Fibroblast of pulmonary artery (primary cell): ENCODE data around the gene TRAF6.

Source experiments
- DNase-seq: peaks from one replicate; pipeline ENCODE4 v3.0.0-alpha.2; 2010; ENCODE audit warnings: low read depth
- H3K4me3 ChIP-seq: replicated peaks from 2 replicates; pipeline ENCODE4 v1.5.1; 2011; ENCODE audit warnings: low read depth, mild to moderate bottlenecking, control low read depth, low read length, moderate library complexity
- CTCF ChIP-seq: IDR thresholded peaks from 2 replicates; pipeline ENCODE4 v1.5.1; 2011; ENCODE audit warnings: mild to moderate bottlenecking, control low read depth, low read length, inconsistent platforms; ENCODE audit errors: missing control alignments

TRAF6 gene

DNA sequence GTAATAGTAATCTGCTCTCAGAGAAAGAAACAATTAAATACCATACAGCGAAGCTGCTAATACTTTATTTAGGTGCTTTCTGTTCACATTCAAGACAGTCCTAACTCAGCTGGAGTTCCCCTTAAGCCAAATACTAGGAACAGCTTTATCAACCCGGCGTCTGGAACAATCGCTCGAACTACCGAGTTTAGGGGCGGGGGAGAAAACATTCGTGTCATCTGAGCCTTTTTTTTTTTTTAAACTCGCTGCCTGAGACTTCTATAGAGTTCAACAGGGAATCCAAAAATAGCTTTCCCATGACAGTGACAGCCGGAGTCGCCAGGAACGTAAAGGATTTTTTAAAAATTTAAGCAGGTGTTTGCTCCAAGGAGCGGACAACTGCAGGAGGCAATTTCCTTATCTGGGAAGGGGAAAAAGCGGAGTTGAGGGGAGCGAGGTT, 852 bp downstream of the TRAF6 start:
- H3K4me3 ChIP-seq, result peak overlapping the region; percentile 82
- DNase-seq, result peak; percentile 49
- TF ChIP-seq CTCF, result no peak

DNA sequence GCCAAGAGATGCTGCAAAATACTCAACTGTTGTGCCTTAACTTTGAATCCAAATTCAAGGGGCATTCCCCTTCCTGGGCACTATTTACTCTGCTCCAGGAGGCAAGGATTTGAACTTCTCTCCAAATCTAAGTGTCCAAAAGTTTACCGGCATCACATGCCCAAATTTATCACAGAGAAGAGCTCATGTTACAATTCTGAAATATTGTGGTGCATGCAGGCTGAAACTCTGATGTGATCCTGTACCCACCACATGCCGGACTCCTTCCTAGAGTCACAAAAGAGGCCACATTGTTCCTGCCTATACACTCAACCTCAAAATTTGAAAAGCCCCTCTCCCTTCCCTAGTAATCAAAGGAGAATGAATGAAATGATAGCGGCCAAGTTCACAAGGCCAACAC, 1.3 kb downstream of the TRAF6 start:
- no peak for TF ChIP-seq CTCF
- peak overlapping the region; percentile 82 for H3K4me3 ChIP-seq
- DNase-seq, result no peak

DNA sequence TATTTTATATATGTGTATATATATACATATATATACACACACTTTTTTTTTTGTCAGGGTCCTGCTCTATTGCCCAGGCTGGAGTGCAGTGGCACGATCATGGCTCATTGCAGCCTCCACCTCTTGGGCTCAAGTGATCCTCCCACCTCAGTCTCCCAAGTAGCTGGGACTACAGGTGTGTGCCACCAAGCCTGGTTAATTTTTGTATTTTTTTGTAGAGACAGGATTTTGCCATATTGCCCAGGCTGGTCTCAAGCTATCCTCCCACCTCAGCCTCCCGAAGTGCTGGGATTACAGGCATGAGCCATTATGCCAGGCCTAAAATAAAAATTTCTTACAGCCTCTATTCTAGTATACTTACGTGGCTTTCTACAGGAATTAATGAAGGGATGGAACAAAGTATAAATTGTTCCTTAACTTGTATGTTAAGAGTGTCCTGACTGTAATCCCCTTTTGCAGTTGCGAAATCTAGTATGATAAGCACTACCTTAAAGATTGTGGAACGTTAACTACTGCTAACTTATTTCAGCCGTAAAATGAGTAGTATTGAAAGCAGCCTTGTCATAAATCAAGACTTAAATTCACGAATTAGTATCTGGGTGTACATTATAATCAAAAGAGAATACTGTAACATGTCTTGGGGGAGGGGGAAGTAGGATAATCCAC, 2.1 kb downstream of the TRAF6 start:
- peak overlapping the region; percentile 82 for H3K4me3 ChIP-seq
- no peak for DNase-seq
- TF ChIP-seq CTCF, result no peak

DNA sequence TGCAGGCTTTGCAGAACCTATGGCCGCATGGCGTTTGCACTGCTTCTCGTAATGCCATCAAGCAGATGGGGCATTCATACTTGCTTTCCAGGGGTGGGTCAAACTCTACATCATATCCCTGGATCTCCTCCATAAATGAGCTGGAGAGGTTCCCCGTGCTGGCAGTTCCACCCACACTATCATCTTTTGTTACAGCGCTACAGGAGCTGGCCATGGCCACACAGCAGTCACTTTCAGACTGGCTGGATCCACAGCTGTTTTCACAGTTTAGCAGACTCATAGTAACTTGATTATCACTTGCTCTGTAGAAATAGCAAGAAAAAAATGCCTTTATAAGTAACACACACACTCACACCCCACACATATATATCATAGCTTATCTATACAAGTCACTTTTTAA, 8.8 kb downstream of the TRAF6 start:
- no peak overlapping the region for H3K4me3 ChIP-seq
- DNase-seq, result no peak
- no peak for TF ChIP-seq CTCF

- DNase-seq, result peak; percentile 95
- no peak for TF ChIP-seq CTCF
- no peak overlapping the region for H3K4me3 ChIP-seq
Observed at GRCh38 chr11:36500315-36500721, 9.8 kb downstream of the TRAF6 start.

DNA sequence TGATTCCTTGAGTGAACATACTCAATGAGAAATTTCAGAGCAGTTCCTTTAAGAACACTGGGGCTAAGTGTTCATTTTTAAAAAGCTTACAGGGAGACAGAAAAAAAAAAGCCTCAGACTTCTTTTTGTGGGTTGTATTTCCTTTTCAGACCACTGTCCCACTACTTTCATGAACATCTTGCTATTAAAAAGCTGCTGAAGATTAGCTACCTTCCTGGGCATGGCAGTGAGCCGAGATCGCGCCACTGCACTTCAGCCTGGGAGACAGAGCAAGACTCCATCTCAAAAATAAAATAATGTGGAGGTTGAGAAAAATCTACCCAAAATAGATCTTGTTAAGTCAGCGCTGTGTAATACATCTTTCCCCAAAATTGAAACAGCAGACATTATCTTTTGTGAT, 10.8 kb downstream of the TRAF6 start:
- DNase-seq, result no peak

More for the DNA sequence above, 10.8 kb downstream of the TRAF6 start:
- H3K4me3 ChIP-seq, result no peak overlapping the region
- no peak for TF ChIP-seq CTCF
